HG03196 (cell line): ENCODE data around the gene SACS.
"Not testable (repeated sequence)": the region's sequence is repeated elsewhere in the genome, so short reads cannot be mapped to it uniquely, and the experiment has no call there.

Source experiments
- ATAC-seq: cut with Tn5 transposase; IDR thresholded peaks from one replicate; pipeline ENCODE4 v1.9.1; 2021; ENCODE audit not compliant: unreplicated experiment

SACS gene

DNA sequence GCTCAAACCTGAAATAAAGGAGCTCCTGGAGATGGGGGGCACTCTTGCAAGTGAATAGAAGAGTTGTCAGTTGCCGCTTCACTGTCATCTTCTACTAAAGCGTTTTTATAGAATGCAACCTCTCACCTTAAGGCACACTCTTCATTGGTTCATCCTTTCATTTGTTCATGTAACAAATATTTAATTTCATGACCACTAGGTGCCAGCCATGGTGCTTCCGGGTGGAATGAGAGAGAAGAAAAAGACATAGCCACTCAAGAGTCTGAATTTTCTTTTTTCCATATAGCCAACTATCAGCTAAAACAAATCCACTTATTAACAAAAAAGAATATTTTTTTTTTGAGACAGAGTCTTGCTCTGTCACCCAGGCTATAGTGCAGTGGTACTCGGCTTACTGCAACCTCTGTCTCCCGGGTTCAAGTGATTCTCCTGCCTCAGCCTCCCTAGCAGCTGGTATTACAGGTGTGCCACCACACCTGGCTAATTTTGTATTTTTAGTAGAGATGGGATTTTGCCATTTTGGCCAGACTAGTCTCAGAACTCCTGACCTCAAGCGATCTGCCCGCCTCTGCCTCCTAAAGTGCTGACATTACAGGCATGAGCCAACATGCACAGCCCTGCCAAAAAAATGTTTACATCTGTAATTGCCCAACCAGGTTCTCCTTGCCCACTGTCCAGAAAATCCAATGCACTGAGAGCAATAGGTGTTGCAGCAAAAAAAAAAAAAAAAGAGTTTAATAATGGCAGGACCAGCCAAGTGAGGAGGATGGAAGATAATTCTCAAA, 22.1 kb upstream of the SACS start:
- no peak for ATAC-seq

- ATAC-seq: no peak
Observed at GRCh38 chr13:23453132-23453531, 19.6 kb upstream of the SACS start.

GRCh38 chr13:23450340-23451046, 17.0 kb upstream of the SACS start:
- ATAC-seq: no peak

GRCh38 chr13:23449398-23450162, 16.1 kb upstream of the SACS start:
- no peak for ATAC-seq

DNA sequence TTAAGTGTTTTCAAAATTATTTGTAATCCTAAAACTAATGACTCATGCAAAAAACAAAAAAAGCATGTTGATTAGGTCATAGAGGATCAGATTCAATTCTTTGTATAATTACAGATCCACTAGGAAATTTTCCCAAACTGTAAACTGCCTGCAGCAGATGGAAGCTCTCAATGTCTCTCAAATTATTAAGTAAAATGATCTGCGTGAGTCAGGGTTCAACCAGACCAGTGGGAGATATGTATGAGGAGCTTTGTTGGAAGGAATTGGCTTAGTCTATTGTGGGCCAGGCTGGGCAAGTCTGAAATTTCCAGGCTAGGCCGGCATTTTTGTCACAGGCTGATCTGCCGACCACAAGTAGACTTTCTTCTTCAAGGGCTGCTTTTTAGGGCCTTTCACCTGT, 14.4 kb upstream of the SACS start:
- no peak for ATAC-seq

GRCh38 chr13:23445794-23446193, 12.3 kb upstream of the SACS start:
- ATAC-seq: no peak

GRCh38 chr13:23443878-23444277, 10.4 kb upstream of the SACS start:
- no peak for ATAC-seq

DNA sequence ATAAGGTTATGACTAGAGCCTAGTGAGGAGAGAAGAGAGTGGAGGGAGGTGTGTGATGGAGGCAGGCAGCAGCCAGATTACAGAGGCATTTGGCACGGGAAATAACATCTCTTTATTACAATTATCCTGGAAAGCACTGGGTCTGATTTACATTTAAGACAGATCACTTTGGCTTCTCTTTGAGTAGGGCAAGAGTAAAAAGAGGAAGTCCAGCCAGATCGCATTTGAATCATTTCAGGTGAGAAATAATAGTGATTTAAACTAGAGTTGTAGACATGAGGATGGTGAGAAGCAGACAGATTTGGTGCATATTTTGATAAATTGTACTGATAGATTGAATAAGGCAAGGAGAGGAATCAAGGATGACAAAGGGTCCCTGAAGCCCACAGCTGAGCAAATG, 9.6 kb upstream of the SACS start:
- no peak for ATAC-seq

- no peak for ATAC-seq
Observed at GRCh38 chr13:23440821-23441618, 7.5 kb upstream of the SACS start.

DNA sequence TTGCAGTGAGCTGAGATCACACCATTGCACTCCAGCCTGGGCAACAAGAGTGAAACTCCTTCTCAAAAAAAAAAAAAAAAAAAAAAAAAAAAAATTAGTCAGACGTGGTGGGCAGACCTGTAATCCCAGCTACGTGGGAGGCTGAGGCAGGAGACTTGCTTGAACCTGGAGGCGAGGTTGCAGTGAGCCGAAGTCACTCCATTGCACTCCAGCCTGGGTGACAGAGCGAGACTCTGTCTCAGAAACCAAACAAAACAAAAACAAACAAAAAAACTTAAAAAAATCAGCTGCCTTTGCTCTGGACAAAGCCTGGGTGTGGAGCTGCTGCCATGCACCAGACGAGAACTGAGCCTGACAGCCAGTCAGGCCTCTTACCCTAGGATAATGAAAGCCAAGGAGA, 6.8 kb upstream of the SACS start:
- not testable (repeated sequence) for ATAC-seq

GRCh38 chr13:23437916-23438315, 4.4 kb upstream of the SACS start:
- ATAC-seq: no peak

- ATAC-seq: no peak
Observed at GRCh38 chr13:23436680-23437079, 3.2 kb upstream of the SACS start.

GRCh38 chr13:23434491-23434890, 989 bp upstream of the SACS start:
- ATAC-seq: no peak

DNA sequence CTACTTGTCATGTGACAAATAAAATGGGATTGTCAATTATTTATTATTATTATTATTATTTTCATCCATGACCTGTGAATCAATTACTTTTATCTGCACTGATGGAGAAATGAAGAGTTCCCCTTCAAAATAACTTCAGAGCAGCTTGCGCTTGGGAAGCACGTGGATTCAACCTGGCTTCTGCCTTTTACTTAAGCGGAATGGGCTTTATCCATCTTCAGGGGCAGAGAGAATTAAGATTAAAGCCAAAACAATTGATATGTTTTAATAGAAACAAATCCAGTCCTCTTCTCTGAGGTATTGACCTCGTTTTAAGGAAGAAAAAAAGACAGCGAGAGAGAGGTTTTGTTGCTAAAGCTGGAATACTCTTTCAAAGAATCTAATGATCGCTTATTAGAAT, 876 bp downstream of the SACS start:
- no peak for ATAC-seq

DNA sequence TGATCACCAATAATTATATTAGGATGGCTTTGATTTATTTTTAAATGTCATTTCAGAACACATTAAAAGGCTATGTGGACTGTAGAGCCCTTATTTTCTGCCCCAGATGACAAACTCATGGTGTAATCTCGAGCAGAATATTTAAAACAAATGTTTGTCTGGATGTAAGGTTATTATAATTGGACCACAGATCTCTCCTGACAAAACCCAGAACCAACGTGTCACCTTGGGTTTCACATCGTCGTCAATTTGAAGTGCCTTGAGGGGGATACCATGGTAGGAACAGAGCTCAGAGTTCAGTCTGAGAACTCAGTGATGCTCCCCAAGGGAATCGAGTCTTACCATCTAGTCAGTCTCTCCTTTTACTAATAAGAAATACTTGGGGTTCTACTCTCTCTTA, 2.8 kb downstream of the SACS start:
- ATAC-seq: no peak

DNA sequence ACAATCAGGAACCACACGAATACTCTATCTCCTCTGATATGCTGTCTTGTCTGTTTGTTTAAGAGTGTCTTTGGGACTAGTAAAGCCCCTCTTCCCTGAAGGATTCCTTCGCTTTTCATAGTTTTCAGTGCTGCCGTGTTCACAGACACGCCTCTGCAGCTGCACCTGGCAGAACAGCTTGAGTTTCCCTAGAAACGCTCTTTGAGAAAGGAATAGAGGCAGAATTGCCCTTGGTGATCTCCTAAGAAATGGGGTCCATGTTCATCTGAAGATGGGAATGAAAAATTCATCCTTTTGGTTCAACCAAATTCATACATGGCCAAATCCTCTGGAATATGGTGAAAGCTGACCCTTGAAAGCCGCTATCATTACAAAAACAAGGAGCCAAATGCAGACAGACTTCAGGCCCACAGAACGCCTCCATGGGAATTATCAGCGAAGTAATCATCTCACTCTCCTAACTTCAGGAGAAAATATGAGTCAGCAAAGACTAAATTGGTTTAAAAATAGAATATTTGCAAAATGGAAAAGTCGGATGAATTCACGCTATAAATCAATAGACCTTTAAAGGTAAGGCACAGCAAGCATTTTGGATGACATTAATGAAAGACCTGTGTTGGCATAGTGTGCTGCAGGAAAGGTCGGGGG, 5.5 kb downstream of the SACS start:
- ATAC-seq: no peak

DNA sequence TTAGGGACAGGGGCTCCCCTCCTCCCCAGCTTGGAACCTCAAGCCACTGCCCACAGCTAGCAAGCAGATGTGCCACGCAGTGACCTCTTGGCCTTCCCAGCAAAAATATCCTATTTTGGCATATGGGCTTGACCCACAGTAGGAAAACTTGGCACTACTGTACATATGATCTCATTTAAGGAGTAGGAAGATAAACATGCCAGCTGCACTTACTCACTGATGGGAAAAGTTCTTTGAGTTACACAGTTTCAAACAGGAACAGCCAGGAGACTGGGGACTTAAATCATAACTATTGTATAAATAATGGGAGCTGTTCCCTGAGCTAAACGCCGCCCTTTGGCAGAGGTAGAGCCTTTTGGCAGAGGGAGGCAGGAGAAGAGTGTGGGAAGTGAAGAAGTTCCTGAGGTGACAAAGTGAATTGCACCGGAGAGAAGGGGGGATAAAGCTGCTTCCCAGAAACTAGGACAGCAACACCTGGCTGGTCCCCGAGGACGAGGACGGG, 6.1 kb downstream of the SACS start:
- ATAC-seq: no peak

DNA sequence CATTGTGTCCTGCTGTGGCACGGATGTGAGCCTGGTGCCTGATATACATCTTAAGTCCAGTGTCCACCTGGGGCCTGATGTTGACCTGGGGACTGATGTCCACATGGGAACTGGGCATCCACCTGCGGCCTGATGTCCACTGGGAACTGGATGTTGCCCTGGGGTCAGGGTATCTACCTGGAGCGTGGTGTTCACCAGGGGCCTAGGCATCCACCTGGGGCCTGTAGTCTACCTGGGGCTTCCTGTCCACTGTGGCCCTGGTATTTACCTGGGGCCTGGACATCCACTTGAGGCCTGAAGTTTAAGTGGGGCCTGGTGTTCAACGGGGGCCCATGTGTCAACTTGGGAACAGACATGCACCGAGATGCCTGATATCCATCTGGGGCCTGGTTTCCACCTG, 11.9 kb downstream of the SACS start:
- no peak for ATAC-seq

DNA sequence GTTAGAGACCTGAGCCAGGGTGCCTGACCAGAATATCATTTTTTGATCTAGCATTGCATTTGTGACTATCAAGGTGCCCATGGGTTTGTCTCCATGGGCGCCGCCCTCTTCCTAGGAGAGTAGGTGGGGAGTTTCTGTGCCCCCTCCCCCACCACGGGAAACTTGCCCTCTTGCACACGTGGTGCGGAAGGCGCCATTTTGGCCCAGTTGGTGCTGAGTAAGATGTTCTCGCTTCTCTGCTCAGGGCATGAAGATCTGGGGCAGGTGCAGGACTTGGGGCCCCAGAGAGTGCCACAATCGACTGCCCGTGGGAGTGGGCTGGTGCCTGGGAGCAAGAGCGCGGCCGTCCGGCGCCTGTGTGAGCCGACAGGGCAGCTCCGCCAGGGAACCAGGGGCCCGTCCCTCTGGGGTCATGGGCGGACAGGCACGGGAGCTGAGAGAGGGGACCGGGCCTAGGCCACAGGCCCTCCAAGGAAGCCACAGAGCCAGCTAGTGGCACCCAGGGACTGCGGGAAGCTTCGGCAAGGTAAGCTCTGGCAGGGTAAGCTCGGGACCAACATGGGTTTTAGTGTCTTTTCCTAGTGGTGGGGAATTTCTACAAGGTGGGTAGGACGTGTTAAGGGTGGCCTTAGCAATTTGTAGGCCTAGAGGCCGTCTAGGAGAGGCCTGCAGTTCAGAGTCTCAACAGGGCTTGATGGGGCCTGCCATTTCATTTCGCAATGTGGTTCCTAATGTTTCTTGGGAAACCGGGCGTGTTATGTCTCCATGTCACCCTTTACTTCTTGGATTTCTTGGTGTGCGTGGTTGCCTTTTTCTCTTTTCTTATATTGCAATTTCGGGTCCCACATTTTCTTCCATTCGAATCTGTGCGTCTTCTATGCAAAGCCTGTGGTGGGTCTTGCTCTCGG, 14.5 kb downstream of the SACS start:
- ATAC-seq: no peak
